Omental fat pad (tissue), 4 donors: ENCODE data around the gene TM9SF4. TPM values are rescaled to one million over a fixed set of nuclear protein-coding genes. Genes with fewer than 3 reads are reported as not detected.
"Not testable (repeated sequence)": the region's sequence is repeated elsewhere in the genome, so short reads cannot be mapped to it uniquely, and the experiment has no call there.

ENCODE experiments used
- ATAC-seq: fragments of 150-250 bp; one replicate; pipeline ENCODE4 v1.9.1; 2016; ENCODE audit warnings: mild to moderate bottlenecking, moderate library complexity; ENCODE audit not compliant: low FRiP score
- DNase-seq: peaks from one replicate; pipeline ENCODE4 v3.0.0-alpha.2; 2019; ENCODE audit warnings: low spot score
- total RNA-seq, 4 donors: library from RNA; depleted of rRNA; stranded (reverse); fragments of >200 nt; gene quantifications; one replicate each; pipeline ENCODE4 v1.1.0, GENCODE V29; 2016
- TF ChIP-seq, protein P1 (sequence below), 3 donors: fragments of 450-650 bp; IDR thresholded peaks; one replicate each; pipeline ENCODE4 v1.5.1; 2016 to 2017; ENCODE audit warnings: antibody characterized with exemption in 3 of 3, mild to moderate bottlenecking in 3 of 3, moderate library complexity in 2 of 3

Gene TM9SF4
- total RNA-seq, 4 donors from 2014 or later: 23.3 to 32.3 (median 31.5) TPM

GRCh38 chr20:32192698-32193097, 83.2 kb downstream of the TM9SF4 start:
- no peak for ATAC-seq
- TF ChIP-seq, protein P1, sequence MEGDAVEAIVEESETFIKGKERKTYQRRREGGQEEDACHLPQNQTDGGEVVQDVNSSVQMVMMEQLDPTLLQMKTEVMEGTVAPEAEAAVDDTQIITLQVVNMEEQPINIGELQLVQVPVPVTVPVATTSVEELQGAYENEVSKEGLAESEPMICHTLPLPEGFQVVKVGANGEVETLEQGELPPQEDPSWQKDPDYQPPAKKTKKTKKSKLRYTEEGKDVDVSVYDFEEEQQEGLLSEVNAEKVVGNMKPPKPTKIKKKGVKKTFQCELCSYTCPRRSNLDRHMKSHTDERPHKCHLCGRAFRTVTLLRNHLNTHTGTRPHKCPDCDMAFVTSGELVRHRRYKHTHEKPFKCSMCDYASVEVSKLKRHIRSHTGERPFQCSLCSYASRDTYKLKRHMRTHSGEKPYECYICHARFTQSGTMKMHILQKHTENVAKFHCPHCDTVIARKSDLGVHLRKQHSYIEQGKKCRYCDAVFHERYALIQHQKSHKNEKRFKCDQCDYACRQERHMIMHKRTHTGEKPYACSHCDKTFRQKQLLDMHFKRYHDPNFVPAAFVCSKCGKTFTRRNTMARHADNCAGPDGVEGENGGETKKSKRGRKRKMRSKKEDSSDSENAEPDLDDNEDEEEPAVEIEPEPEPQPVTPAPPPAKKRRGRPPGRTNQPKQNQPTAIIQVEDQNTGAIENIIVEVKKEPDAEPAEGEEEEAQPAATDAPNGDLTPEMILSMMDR (IDR thresholded peaks at IDR 0.05): no peak
- DNase-seq: no peak

DNA sequence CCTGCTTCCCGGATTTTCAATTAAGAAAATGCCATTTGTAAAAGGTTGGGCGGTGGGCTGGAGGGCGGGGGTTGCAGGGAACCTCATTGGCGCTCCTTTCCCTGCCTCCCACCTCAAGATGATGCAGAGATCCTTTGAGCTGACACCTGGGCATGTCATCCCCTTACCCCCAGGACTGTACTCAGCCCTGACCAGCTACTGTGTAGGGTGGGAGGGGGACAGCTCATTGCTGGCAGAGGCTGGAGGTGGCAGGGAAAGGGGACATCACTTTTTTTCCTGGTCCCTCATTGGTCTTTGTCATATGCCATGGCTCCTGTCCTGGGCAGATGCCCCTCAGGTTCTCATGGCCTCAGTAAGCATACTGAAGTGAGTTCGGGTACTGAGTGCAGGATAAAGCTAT, 83.8 kb downstream of the TM9SF4 start:
- peak; percentile 13 for DNase-seq
- ATAC-seq: not testable (repeated sequence)

DNA sequence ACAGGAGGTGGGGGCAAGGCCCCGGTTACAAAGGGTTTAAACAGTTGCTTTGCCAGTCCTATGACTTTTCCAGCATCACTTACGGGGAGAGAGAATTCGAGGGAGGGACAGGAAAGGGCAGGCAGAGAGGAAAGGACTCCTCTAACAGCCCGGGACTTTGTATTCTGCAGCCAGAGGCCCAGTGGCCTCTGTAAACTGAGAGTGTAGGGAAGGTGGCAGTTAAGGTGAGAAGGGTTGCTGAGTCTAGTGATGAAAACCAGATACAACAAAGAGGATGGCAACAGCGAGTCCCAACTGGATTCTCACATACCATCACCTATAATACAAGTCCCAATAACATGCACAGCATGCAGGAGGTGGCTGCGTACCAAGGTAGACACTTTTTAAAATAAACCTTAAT, 84.5 kb downstream of the TM9SF4 start:
- ATAC-seq (no peak), DNase-seq (no peak)
- TF ChIP-seq, protein P1 (IDR thresholded peaks at IDR 0.05): no peak

DNA sequence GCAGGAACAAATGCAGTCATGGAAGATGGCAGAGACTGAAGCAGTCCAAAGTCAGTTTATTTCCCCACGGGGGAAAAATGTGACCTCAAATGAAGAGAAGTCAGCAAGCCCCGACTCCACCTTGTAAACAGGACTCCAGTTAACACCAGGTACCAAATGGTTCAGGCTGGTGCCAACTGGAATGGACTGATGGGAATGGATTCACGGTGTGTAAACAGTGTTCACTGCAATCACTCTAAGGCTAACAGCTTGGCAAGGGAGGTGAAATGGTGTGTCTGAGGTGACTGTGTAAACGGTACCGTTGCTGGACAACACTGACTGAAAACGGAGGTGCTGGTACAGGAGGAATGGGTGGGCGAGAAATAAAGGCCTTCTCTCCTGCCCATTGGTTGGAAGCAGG, 86.1 kb downstream of the TM9SF4 start:
- ATAC-seq (no peak), DNase-seq (no peak)
- TF ChIP-seq, protein P1 (IDR thresholded peaks at IDR 0.05): no peak

- DNase-seq, ATAC-seq: not testable (repeated sequence)
These were observed 87.1 kb downstream of the TM9SF4 start for GRCh38 chr20:32196613-32197012.

GRCh38 chr20:32197136-32197535, 87.6 kb downstream of the TM9SF4 start:
- ATAC-seq: not testable (repeated sequence)

GRCh38 chr20:32199006-32199405, 89.5 kb downstream of the TM9SF4 start:
- TF ChIP-seq, protein P1 (IDR thresholded peaks at IDR 0.05): no peak
- no peak for ATAC-seq
- no peak for DNase-seq

More at GRCh38 chr20:32197136-32197535, 87.6 kb downstream of the TM9SF4 start:
- not testable (repeated sequence) for DNase-seq

- TF ChIP-seq, protein P1 (IDR thresholded peaks at IDR 0.05): no peak
- no peak for ATAC-seq
- DNase-seq: no peak
These were observed 91.9 kb downstream of the TM9SF4 start for GRCh38 chr20:32201296-32201976.

DNA sequence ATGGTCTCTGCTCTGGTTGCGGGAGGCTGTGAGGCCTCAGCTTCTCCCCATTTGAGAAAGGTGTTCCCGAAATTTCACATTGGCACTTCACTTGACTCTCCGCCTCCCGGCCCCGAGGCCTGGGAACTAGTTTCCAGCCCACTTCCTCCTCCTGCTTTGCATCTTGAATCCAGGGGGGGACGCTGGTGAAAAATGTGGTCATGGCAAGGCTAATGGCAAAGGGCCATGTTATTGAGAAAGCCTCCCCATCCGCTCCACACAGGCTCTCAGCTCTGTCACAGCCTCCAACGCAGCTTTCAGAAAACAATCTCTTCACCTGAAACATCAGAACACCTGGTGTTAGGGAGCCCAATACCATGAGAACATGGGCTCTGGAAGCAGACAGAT, 92.5 kb downstream of the TM9SF4 start:
- TF ChIP-seq, protein P1 (IDR thresholded peaks at IDR 0.05): no peak
- no peak for DNase-seq
- ATAC-seq: no peak
